DMS 273 treated with DMSO at 0.1 percent for 48 hours (cell line): Measurements from ENCODE around the gene SP6.
A peak's percentile ranks its signal among the peaks of the same experiment; 100 is the strongest.

Experiments used
- DNase-seq: peaks from one replicate; lab custom pipeline; 2025; lab: John Stamatoyannopoulos, UW

SP6 gene

DNA sequence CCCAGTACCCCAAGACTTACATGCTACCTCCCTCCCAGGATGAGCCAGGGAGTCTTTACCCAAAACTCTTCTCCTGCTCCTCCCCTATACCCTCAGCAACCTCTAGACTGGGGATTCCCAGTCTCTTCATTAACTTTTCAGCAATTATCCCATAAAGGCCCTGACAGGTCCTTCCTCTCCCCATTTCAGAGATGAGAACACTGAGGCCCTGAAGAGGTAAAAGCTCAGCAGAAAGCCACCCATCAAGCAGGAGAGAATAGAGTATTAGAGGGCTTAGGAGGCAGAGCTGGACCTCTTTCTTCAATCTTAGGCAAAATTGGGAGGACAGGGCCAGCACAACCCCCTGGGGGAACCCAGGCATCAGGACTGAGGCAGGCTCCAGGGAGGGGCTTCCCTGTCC lies 5.9 kb upstream of the SP6 start:
- DNase-seq, result no peak

DNA sequence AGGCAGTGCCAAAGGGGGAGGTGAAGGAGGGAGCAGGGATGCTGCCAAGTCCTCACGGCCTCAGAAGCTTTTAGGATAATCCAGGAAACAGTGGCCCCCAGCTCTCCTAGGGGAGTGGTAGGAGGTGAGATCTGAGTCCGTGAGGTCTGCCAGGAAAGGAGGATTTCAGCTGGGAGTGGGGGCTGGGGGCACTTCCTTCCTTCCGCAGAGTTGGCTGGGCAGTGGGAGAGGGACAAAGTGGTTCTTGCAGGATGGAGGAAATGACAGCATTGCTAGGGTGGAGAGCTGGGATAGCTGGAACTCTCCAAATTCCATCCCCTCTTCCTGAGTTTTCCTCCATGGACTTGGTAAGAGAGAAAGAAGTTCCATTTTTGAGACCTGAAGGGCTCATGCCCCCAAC lies 4.8 kb upstream of the SP6 start:
- DNase-seq, result no peak

DNA sequence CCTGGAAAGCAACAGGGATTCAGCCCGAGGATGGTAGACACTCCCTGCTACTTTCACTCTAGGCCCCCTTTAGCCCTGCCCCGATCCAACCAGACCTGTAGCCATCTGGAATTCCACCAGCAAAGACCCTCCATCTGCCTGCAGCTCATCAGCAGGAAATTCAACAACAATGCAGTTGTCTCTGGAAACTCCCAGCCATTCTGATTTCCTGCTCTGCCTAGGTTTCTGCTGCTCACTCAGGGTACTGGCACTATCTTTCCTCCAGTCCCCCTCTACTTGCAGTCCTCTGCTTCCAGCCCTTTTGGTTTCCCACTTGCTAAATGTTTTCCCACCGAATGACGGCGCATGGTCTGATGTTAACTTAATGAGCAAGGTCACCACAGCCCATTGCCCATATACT lies 2.7 kb upstream of the SP6 start:
- DNase-seq, result no peak

GRCh38 chr17:47852113-47852949 lies 1.4 kb upstream of the SP6 start:
- no peak for DNase-seq

DNA sequence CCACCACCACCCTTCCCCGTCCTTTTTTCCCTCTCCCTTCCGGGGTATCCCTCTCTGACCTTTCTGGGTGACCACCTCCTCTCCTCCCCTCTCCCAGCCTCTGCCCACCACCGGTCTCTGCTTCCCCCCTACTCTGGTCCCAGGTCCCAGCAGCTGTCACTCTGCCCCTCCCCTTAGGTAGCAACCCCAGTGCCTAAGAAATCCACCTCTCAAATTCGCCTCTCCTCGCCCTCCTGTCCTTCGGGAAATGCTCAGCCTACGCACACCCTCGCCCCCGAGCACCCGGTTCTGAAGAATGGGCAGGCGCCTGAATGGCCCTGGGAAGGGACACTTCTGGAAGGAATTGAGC lies 775 bp upstream of the SP6 start:
- no peak for DNase-seq

GRCh38 chr17:47850373-47850691 lies 631 bp downstream of the SP6 start:
- no peak for DNase-seq

- no peak for DNase-seq
Measured at GRCh38 chr17:47848198-47848513, 2.8 kb downstream of the SP6 start.

DNA sequence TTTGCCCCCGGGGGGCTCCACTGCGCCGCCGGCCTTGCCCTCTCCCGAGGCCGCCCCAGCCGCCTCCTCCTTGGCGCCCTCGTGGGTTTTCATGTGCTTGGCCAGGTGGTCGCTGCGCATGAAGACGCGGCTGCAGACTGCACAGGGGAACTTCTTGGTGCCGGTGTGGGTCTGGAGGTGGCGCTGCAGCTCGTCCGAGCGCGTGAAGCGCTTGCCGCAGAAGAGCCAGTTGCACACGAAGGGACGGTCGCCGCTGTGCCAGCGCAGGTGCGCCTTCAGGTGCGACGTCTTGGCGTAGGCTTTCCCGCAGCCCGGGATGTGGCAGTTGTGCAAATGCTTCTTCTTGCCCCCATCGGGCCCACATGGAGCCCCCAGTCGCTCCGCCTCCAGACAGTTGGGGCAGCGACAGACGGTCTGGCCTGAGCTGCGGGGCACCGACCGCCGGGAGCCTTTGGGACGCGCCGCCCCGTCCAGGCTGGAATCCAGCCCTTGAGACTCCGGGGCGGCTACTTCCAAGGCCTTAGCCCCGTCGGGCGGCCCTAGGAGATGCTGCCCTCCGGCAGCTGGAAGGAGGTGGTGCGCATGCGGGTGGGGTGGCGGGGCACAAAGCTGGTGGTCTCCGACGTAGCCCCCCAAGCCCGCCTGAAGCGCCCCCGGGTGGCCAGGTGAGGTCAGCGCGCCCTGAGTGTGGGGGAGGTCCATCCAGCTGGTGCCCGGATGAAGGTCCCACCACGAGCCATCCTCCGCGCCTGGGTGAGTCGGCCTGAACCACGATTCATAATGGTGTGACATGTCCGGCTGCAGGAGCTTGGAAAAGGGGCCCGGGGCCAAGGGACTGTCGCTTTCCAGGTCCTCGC lies 3.4 kb downstream of the SP6 start:
- no peak for DNase-seq

GRCh38 chr17:47846716-47847340 lies 4.1 kb downstream of the SP6 start:
- no peak for DNase-seq

DNA sequence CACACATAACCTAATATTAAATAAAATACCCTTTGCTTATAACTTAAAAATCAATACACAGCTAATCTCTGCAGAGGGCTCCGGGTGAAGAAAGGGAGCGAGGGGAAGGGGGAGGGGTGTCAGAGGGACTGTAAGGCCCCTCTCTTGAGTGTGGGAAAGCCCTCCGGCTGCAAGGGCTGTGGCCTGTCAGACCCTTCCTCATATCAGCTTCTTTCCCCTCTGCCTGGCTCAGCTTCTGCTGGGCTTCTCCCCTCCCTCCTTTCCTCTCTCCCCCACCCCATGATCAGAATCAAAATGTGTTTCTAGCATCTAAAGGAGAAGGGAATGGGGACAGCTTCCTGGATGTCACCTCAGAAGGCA lies 5.3 kb downstream of the SP6 start:
- no peak for DNase-seq

DNA sequence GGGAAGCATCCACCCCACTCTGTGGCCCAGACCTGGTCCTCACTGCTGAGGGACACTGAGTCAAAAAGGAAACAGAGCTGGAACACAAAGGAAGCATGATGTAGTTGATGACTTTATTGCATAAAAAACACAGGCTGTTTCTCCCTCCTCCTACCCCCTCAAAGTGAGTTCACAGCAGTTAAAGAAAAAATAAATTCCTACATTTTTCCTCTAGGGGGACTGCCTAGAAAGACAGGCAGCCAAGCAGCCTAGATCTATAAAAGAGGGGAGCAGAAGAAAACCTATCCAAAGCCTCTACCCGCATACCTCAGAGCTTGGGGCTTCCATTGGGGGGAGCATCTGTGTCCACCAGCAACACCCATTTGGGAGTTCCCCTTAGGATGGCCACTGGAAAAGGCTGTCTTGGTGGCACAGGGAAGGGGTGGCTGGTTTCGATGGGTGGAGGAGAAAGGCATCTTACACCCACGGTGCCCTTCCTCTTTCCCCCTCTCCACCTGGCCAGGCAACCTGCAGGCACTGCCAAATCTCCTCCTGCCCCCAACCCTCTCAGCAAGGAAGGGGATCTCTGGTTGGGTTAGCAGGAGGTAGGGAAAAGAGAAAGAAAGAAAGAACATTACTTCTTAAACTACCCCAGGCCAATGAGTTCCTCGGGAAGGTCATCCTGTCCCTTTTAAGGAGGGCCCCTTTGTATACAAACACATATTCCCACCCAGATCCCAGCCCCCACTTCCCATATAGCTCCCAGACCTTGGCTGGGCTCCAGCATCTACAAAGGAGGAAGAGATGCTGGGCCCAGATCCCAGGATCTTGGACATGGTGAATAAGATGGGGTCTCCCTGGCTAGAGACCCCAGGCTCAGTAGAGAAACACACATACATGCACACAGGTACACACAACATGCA lies 5.9 kb downstream of the SP6 start:
- DNase-seq, result no peak

DNA sequence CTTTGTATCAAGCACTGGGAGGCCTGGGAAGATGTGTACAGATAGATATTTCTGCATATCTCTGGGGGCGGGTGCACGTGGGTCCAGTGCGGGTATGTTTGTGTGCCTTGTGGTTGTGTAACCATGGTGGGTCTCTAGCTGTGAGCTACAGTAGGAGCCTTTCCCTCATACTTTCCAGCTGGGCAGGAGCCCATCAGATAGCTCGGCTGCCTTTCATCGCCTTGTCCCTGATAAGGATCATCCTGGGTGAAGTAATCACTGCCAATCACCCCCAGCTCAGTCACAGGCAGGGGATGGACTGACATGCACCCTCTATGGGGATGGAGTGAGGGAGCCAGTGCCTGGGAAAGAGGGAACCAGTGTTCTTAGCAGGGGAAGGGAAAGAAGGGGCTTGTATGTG lies 6.7 kb downstream of the SP6 start:
- DNase-seq, result no peak

DNA sequence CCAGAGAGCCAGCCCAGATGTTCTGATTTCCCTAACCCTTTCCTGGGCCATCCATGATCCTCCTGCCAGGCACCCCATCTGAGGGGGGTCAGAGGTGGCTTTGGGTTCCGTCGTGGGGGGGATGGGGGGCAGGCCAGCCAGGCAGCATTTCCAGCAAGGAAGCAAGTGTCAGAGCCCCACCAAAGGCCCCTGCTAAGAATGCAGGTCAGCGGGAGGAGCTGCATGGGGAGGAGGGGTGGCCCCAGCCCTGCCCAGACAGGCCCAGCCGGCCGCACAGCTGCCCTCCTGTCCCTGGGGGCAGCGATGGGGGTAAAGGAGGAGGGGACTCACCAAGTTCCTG lies 7.6 kb downstream of the SP6 start:
- no peak for DNase-seq

- no peak for DNase-seq
Measured at GRCh38 chr17:47841488-47842291, 9.3 kb downstream of the SP6 start.

- DNase-seq, result peak; percentile 68
Measured at GRCh38 chr17:47840742-47841487, 10.0 kb downstream of the SP6 start, which contains the start of gene SCRN2. Gene SCRN2, minus strand, starts transcription at chr17:47841273. Its CDS starts 430 bp downstream, at chr17:47840843.

DNA sequence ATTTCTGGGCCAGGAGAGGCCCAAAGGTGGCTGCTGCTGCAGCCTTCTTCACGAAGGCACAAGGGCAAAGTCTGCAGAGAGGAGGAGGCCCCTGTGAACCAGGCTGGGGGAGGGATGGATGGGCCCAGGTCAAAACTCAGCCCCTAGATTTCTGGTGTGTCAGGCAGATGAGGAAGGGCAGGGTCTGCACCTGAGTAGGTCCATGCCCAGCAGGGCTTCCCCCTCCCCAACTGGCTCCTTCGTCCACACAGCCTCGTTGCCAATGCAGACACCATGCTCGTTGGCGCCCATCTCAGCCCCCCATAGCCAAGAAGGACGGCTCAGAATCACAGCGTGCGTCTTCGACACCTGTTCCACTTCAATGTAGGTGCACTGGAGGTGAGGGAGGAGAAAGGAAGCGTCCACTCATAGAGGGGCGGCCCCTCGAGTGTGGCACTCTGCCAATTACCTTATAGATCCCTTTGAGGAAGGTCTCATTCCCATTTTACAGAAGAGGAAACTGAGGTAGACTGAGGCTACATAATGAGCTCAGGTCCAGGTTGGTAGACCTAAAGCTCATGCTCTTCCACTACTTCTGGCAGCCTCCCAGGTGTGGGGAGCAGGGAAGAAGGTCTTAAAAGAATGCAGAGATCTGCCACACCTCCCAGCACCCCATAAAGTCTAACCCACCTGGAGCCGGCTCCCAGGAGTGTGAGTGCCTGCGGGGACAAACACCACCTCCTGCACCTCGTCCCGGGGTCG lies 10.8 kb downstream of the SP6 start:
- no peak for DNase-seq

DNA sequence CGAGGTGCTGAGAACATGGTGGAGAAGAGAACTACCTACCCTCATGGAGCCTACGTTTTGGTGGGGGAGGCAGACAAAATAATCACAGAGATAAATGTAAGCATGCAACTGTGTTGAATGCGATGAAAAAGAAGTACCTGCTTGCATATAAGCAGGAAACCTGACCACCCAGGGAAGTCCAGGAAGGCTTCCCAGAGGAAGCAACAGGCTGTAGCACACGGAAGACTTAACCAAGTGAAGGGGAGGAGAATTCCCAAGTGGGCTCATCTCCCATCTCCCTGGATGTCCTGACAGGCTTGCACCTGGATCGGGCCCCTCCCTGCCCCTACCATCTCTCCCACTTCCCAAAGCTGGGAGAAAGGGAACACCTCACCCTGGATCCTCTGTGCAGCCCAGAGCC lies 11.9 kb downstream of the SP6 start:
- no peak for DNase-seq

DNA sequence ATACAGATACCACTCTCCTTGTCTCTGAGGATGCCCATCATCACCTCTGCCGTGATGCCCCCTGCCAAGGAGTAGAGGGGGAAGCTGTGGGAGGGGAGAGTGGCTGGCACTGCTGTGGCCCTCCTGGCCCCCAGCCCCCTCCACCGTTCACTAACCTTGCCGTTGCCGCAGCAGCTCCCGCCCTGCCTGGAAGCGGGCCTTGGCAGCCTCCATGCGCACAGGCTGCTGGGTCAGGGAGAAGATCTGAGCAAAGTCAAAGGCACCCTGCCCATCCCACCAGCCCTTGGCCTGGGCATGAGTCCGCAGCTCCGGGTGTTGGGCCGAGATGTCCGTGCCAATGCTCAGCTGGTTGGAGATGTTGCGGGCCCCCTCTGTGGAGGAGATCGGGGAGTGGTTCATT lies 12.3 kb downstream of the SP6 start:
- DNase-seq, result no peak

- DNase-seq, result no peak
Measured at GRCh38 chr17:47837401-47838039, 13.4 kb downstream of the SP6 start.

DNA sequence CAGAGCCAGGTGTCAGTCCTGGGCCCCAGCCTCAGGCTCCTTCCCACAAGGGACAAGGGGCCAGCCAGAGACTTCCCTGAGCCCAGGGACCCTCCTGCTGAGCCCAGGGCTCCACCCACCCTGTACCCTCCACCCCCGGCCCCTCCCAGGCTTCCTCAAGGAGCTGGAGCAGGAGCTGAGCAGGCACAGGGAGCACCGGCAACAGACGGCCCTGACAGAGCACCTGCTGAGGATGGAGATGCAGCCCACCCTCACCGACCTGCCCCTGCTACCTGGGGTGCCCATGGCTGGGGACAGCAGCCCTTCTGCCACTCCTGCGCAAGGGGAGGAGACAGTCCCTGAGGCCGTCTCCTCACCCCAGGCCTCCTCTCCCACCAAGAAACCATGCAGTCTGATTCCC lies 14.4 kb downstream of the SP6 start:
- no peak for DNase-seq
